ENCODE results near the gene KRTAP5-11.

DNA sequence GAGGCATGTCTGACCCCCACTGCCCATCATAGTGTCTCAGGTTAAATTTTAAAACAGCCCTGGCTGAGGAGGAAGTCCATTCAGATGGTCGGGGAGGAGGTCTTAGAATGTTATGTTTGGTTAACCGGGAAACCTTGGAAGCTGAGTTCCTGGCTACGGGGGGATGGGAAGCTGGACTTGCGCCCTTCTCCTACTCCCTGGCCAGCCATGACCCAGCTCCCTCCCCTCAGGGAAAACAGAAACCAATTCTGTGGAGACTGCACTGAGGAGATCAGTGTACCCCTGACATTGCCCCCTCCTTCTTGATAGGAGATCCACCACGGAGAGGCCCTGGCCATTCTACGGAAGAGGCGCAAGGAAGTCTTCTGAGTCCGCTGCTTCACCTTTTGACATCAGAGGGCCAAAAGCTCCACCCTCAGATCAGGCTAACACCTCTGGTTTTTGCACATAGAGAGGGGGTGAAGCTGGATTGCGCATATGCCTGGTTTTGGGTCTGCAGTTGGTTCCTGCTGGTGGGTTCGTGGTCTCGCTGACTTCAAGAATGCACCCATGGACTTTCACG lies 37.2 kb downstream of the KRTAP5-11 start:
- TF ChIP-seq, protein P1, sequence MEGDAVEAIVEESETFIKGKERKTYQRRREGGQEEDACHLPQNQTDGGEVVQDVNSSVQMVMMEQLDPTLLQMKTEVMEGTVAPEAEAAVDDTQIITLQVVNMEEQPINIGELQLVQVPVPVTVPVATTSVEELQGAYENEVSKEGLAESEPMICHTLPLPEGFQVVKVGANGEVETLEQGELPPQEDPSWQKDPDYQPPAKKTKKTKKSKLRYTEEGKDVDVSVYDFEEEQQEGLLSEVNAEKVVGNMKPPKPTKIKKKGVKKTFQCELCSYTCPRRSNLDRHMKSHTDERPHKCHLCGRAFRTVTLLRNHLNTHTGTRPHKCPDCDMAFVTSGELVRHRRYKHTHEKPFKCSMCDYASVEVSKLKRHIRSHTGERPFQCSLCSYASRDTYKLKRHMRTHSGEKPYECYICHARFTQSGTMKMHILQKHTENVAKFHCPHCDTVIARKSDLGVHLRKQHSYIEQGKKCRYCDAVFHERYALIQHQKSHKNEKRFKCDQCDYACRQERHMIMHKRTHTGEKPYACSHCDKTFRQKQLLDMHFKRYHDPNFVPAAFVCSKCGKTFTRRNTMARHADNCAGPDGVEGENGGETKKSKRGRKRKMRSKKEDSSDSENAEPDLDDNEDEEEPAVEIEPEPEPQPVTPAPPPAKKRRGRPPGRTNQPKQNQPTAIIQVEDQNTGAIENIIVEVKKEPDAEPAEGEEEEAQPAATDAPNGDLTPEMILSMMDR (IDR thresholded peaks at IDR 0.05): no peak
- no peak for TF ChIP-seq EZH2 (IDR thresholded peaks at IDR 0.05; ENCODE audit: borderline replicate concordance, insufficient read depth, low read depth, low read length, poor library complexity, severe bottlenecking)

Data from B cell (primary cell).